ENCODE measurements around the gene PCDHGC5.

The PCDHGC5 gene

DNA sequence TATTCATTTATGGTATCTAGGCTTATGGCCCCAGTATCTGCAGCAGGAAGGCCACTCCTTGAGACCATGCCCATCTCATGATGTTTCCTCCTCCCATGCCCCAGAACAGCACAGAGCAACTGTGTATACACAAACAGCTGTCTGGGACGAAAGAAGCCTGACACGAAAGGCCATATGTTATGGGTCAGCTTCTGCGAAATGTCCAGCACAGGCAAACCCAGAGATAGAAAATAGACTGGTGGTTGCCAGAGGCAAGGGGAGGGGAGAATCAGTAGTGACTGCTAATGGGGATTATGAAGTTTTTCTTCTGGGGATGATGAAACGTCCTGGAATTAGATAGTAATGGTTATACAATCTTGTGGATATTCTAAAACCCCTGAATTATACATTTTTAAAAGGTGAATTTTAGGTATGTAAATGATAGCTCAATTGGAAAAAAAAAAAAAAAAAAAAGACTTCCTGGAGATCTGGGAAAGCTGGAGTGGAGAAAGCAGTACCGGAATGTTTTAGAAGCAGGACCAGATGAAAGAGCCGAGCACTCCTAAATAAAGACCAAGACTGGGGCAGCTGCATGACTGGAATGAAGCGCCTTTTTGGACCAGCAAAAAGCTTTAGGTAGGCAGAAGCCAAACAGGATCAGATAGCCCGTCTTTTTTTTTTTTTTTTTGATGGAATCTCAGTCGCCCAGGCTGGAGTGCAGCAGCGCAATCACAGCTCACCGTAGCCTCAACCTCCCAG is 29.2 kb downstream of the PCDHGC5 start:
- Histone ChIP-seq H3K9ac (ENCODE audit: low read length) (no peak overlapping the region), H3K4me3 (ENCODE audit: low read length) (no peak overlapping the region), H3K36me3 (ENCODE audit: control insufficient read depth, insufficient read depth, low read length) (peaks cover 3% of the 10 kb centered on the region), H3K4me1 (ENCODE audit: control insufficient read depth, insufficient read depth, low read length) (peaks cover 14% of the 10 kb centered on the region), H3K27me3 (ENCODE audit: control insufficient read depth, insufficient read depth, low read length) (no peaks in the 10 kb centered on the region), H3K27ac (ENCODE audit: low read depth, low read length) (peak overlapping the region; percentile 3)

DNA sequence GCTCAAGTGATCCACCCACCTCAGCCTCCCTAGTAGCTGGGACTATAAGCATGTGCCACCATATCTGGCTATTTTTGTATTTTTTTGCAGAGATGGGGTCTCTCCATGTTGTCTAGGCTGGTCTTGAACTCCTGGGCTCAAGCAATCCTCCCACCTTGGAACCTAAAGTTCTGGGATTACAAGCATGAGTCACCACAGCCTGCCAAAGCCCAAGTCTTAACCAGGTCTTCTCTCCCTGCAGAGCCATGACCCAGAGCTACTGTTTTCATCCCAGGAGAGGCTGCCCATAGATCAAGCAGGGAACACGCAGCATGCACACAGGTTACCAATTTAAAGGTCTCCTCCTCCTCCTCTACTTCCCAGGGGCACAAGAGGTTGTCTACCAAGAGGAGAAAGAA is 29.7 kb downstream of the PCDHGC5 start:
- peaks cover 14% of the 10 kb centered on the region for H3K4me1 ChIP-seq (ENCODE audit: control insufficient read depth, insufficient read depth, low read length)

DNA sequence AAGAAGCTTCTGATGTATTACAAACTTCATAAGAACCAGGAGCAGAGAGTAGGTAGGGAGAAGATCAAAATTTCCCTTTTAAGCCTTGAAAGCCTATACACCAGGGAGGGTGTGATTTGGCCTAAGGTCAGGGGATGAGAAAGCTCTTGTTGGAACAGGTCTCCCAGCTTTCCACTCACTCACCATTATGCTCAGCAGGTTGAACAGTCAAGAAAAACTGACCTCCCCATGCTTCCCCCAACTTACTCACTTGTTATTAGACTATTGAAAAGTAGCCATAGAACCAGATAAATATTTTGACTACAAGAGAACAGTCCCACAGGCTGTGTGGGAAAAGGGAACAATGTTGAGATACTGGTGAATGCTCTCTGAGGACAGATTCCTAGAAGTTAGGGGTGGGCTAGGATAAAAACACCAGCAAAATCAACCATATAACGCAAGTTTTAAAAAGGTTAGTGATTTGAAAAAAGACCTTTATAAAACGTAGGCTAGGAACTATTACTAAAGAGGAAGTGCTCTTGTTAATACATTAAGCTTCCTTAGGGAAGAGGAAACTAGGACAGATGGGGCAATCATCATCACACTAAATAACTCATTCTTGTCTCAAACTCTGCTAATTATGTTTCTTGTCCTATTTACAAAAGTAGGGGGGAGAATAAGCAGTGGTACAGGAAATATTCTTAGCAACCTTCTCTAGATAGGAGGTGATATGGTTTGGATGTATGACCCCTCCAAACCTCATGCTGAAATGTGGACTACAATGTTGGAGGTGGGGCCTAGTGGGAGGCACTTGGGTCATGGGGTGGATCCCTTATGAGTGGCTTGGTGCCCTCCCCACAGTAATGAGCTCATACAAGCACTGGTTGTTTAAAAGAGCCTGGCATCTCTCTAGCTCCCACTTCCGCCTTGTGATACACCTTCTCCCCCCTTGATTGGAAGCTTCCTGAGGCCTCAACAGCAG is 31.0 kb downstream of the PCDHGC5 start:
- no peak overlapping the region for H3K27ac ChIP-seq (ENCODE audit: low read depth, low read length)
- H3K4me1 ChIP-seq (ENCODE audit: control insufficient read depth, insufficient read depth, low read length): peaks cover 12% of the 10 kb centered on the region
- no peak overlapping the region for H3K4me3 ChIP-seq (ENCODE audit: low read length)
- no peaks in the 10 kb centered on the region for H3K27me3 ChIP-seq (ENCODE audit: control insufficient read depth, insufficient read depth, low read length)
- H3K9ac ChIP-seq (ENCODE audit: low read length): no peak overlapping the region
- H3K36me3 ChIP-seq (ENCODE audit: control insufficient read depth, insufficient read depth, low read length): peaks cover 3% of the 10 kb centered on the region

More for the DNA sequence above, 29.7 kb downstream of the PCDHGC5 start:
- Histone ChIP-seq H3K9ac (ENCODE audit: low read length) (no peak overlapping the region), H3K4me3 (ENCODE audit: low read length) (no peak overlapping the region), H3K27ac (ENCODE audit: low read depth, low read length) (no peak overlapping the region), H3K36me3 (ENCODE audit: control insufficient read depth, insufficient read depth, low read length) (peaks cover 3% of the 10 kb centered on the region), H3K27me3 (ENCODE audit: control insufficient read depth, insufficient read depth, low read length) (no peaks in the 10 kb centered on the region)

- H3K9ac ChIP-seq (ENCODE audit: low read length): no peak overlapping the region
- no peaks in the 10 kb centered on the region for H3K27me3 ChIP-seq (ENCODE audit: control insufficient read depth, insufficient read depth, low read length)
- no peak overlapping the region for H3K27ac ChIP-seq (ENCODE audit: low read depth, low read length)
- H3K36me3 ChIP-seq (ENCODE audit: control insufficient read depth, insufficient read depth, low read length): peaks cover 3% of the 10 kb centered on the region
- no peak overlapping the region for H3K4me3 ChIP-seq (ENCODE audit: low read length)
- H3K4me1 ChIP-seq (ENCODE audit: control insufficient read depth, insufficient read depth, low read length): peaks cover 11% of the 10 kb centered on the region
These were observed 32.4 kb downstream of the PCDHGC5 start for GRCh38 chr5:141521244-141521781.

- Histone ChIP-seq H3K4me1 (ENCODE audit: control insufficient read depth, insufficient read depth, low read length) (peaks cover 11% of the 10 kb centered on the region), H3K27ac (ENCODE audit: low read depth, low read length) (no peak overlapping the region), H3K9ac (ENCODE audit: low read length) (no peak overlapping the region)
These were observed 33.4 kb downstream of the PCDHGC5 start for GRCh38 chr5:141522301-141522700.

DNA sequence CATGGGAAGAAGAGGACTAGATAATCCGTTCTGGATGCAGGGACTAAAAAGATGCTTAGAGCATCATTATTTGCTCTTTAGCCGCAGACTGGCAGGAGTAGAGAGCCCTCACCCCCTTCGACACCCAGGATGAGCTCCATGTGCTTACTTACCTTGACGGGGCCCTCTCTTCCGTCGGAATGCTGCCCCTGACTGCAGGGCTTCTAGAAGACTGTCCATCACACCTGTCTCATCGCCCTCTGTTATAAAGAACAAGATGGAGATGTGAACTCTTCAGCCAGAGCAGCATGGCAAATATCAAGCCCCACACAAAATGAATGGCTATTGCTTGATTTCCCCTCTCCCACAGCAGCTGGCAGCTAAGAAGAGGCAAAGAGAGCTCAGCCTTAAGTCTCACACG is 35.1 kb downstream of the PCDHGC5 start:
- Histone ChIP-seq H3K36me3 (ENCODE audit: control insufficient read depth, insufficient read depth, low read length) (peaks cover 3% of the 10 kb centered on the region), H3K4me3 (ENCODE audit: low read length) (no peak overlapping the region), H3K4me1 (ENCODE audit: control insufficient read depth, insufficient read depth, low read length) (peaks cover 11% of the 10 kb centered on the region), H3K27ac (ENCODE audit: low read depth, low read length) (no peak overlapping the region), H3K9ac (ENCODE audit: low read length) (no peak overlapping the region), H3K27me3 (ENCODE audit: control insufficient read depth, insufficient read depth, low read length) (no peaks in the 10 kb centered on the region)

More at GRCh38 chr5:141522301-141522700, 33.4 kb downstream of the PCDHGC5 start:
- Histone ChIP-seq H3K27me3 (ENCODE audit: control insufficient read depth, insufficient read depth, low read length) (no peaks in the 10 kb centered on the region), H3K36me3 (ENCODE audit: control insufficient read depth, insufficient read depth, low read length) (peaks cover 3% of the 10 kb centered on the region), H3K4me3 (ENCODE audit: low read length) (no peak overlapping the region)

DNA sequence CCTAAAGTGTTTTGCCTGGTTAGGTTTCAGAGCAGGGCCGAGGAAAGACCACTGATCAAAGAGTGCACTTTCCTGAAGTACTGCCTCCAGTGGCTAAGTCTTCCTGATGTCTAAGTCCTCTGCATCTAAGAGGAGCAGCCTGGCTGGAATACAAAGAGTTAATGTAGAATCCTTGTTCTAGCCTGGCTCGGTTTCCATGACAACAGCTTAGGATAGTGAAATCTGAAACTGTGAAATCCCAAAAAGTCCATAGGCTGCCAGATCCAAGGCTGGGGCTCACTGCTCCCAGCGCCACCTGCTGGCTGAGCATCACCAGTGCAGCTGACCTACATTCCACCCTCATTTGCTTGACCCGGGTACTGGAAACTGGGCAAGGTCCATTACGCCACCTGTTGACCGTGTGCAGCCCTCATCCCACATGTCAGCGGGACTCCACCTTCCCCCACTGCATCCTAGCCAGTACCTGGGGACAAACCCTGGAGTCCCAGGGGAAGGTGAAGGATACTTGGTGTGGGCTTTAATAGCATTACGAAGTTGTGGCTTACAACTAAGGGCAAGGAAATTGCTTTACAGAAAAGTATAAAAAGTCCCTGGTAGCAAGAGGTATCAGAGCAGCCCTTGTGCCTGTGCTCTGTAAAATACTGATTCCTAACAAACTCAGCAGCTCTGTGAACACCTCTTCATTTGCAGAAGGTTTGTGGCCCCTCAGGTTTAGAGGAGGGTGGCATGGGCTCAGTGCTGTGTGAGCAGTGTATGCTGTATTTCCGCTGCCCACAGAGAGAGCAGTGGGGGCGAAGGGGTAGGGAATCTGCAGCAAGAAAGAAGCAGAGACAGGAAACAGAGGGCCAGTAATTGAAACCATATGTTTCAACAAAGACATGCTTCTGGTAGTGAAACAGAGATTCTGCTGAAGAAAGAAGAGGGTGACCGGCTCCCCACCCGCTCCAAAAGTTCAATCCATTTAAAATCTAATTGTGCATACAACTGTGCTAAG is 36.0 kb downstream of the PCDHGC5 start:
- Histone ChIP-seq H3K4me1 (ENCODE audit: control insufficient read depth, insufficient read depth, low read length) (peaks cover 16% of the 10 kb centered on the region), H3K27me3 (ENCODE audit: control insufficient read depth, insufficient read depth, low read length) (no peaks in the 10 kb centered on the region), H3K4me3 (ENCODE audit: low read length) (no peak overlapping the region), H3K36me3 (ENCODE audit: control insufficient read depth, insufficient read depth, low read length) (peaks cover 5% of the 10 kb centered on the region), H3K27ac (ENCODE audit: low read depth, low read length) (peak overlapping the region; percentile 64), H3K9ac (ENCODE audit: low read length) (no peak overlapping the region)

GRCh38 chr5:141525653-141526052 is 36.8 kb downstream of the PCDHGC5 start:
- no peaks in the 10 kb centered on the region for H3K27me3 ChIP-seq (ENCODE audit: control insufficient read depth, insufficient read depth, low read length)
- H3K9ac ChIP-seq (ENCODE audit: low read length): no peak overlapping the region
- peak overlapping the region; percentile 64 for H3K27ac ChIP-seq (ENCODE audit: low read depth, low read length)
- peaks cover 16% of the 10 kb centered on the region for H3K4me1 ChIP-seq (ENCODE audit: control insufficient read depth, insufficient read depth, low read length)
- peaks cover 5% of the 10 kb centered on the region for H3K36me3 ChIP-seq (ENCODE audit: control insufficient read depth, insufficient read depth, low read length)
- no peak overlapping the region for H3K4me3 ChIP-seq (ENCODE audit: low read length)

DNA sequence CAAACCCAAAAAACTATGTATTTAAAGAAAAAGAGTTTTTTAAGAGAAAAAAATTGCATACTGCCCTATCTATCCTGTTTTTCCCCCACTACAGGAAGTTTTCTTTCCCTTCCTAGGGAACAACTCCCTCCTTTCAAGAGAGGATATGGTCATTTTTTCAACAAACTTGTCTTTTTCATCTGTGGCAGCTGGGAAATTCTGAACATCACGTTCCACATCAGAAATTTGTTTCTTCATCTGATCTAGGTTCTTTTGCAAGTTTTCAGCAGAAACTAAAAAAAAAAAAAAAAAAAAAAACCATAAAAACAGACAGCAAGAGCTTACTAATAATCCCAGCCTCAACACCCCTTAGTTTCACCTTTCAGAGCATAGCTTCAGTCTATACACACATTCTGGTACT is 38.5 kb downstream of the PCDHGC5 start:
- H3K36me3 ChIP-seq (ENCODE audit: control insufficient read depth, insufficient read depth, low read length): peaks cover 5% of the 10 kb centered on the region
- no peaks in the 10 kb centered on the region for H3K27me3 ChIP-seq (ENCODE audit: control insufficient read depth, insufficient read depth, low read length)
- H3K9ac ChIP-seq (ENCODE audit: low read length): no peak overlapping the region
- H3K4me1 ChIP-seq (ENCODE audit: control insufficient read depth, insufficient read depth, low read length): peaks cover 16% of the 10 kb centered on the region
- no peak overlapping the region for H3K4me3 ChIP-seq (ENCODE audit: low read length)
- no peak overlapping the region for H3K27ac ChIP-seq (ENCODE audit: low read depth, low read length)

DNA sequence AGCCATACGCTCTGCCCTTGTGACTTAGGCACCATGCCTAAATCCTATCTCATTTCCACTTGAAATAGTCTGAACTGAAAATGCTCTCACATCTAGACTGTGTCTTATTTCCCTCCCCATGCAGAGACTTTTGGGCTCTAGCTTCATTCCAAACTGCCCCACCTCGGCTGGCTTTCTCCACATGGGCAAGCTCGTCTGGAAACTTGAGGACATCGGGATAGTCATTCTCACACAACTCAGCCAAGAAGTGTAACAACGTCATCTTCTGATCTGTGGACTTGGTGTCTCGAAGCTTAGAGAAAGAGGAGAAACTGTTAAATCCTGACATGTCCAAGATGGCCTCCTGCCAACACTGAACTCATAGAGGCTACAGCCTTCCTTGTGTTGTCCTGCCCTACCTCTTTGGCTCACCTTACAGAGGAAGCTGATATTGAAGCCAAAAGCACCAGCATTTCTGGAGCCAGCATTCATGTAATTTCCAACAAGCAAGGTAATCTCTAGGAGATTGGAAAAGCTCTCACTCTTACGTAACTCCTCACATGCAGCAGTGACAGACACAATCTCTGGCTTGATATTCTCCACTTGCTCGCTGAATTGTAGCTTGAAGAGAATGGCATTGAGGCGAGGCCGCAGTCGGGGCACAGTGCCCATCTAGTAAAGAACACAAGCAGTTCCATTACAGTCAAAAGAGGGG is 39.6 kb downstream of the PCDHGC5 start:
- no peaks in the 10 kb centered on the region for H3K27me3 ChIP-seq (ENCODE audit: control insufficient read depth, insufficient read depth, low read length)
- H3K9ac ChIP-seq (ENCODE audit: low read length): no peak overlapping the region
- no peak overlapping the region for H3K4me3 ChIP-seq (ENCODE audit: low read length)
- peaks cover 5% of the 10 kb centered on the region for H3K36me3 ChIP-seq (ENCODE audit: control insufficient read depth, insufficient read depth, low read length)
- H3K4me1 ChIP-seq (ENCODE audit: control insufficient read depth, insufficient read depth, low read length): peaks cover 16% of the 10 kb centered on the region
- H3K27ac ChIP-seq (ENCODE audit: low read depth, low read length): peak overlapping the region; percentile 44

- Histone ChIP-seq H3K4me1 (ENCODE audit: control insufficient read depth, insufficient read depth, low read length) (peaks cover 16% of the 10 kb centered on the region), H3K36me3 (ENCODE audit: control insufficient read depth, insufficient read depth, low read length) (peaks cover 5% of the 10 kb centered on the region), H3K9ac (ENCODE audit: low read length) (no peak overlapping the region), H3K27ac (ENCODE audit: low read depth, low read length) (peak overlapping the region; percentile 44), H3K4me3 (ENCODE audit: low read length) (no peak overlapping the region), H3K27me3 (ENCODE audit: control insufficient read depth, insufficient read depth, low read length) (no peaks in the 10 kb centered on the region)
These were observed 40.1 kb downstream of the PCDHGC5 start for GRCh38 chr5:141529002-141529401.

Measured in rectal smooth muscle tissue (tissue), 1 donor.